Measurements from ENCODE around the gene MIB1.

DNA sequence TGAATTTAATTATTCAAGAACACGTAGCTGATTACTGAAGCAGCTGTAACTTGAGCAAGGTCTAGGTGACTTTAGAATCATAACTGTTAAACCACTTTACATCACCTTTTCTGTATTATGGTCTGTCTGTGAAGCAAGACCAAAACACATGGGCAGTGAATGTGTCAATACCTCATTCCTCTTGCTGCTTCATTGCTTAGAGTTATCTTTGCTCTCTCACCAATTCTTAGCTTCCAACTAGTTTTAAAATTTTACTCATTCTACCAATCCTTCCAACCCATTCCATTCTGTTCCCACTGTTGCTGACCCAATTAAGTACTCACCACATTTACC, 80.2 kb downstream of the MIB1 start:
- TF ChIP-seq, protein P1, sequence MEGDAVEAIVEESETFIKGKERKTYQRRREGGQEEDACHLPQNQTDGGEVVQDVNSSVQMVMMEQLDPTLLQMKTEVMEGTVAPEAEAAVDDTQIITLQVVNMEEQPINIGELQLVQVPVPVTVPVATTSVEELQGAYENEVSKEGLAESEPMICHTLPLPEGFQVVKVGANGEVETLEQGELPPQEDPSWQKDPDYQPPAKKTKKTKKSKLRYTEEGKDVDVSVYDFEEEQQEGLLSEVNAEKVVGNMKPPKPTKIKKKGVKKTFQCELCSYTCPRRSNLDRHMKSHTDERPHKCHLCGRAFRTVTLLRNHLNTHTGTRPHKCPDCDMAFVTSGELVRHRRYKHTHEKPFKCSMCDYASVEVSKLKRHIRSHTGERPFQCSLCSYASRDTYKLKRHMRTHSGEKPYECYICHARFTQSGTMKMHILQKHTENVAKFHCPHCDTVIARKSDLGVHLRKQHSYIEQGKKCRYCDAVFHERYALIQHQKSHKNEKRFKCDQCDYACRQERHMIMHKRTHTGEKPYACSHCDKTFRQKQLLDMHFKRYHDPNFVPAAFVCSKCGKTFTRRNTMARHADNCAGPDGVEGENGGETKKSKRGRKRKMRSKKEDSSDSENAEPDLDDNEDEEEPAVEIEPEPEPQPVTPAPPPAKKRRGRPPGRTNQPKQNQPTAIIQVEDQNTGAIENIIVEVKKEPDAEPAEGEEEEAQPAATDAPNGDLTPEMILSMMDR (IDR thresholded peaks at IDR 0.05; ENCODE audit: low read length), result no peak
- TF ChIP-seq EZH2phosphoT487 (IDR thresholded peaks at IDR 0.05; ENCODE audit: low read length) (no peak), EZH2 (optimal IDR thresholded peaks at IDR 0.05; ENCODE audit: low read depth, low read length) (no peak)

Measured in MM.1S (cell line).